Peyer's patch (tissue), 4 donors: ENCODE results near the gene FMO3.

Experiments used
- CTCF ChIP-seq, 6 experiments: fragments of 450-650 bp in 4 of 6; fragments of 200-600 bp in 2 of 6; sonication (generic) in 1 of 6; IDR thresholded peaks; one replicate each; pipeline ENCODE4 v1.5.1; 2017 to 2019; ENCODE audit warnings: antibody characterized with exemption in 6 of 6, mild to moderate bottlenecking in 3 of 6, moderate library complexity in 1 of 6
- POLR2A ChIP-seq, 2 donors: fragments of 450-650 bp; IDR thresholded peaks; one replicate each; pipeline ENCODE4 v1.5.1; 2017; ENCODE audit warnings: antibody characterized with exemption in 2 of 2, mild to moderate bottlenecking in 2 of 2, moderate library complexity in 2 of 2

GRCh38 chr1:171083222-171083621, 7.5 kb upstream of the FMO3 start:
- no peak for TF ChIP-seq POLR2A (IDR thresholded peaks at IDR 0.05)
- no peak for TF ChIP-seq CTCF (IDR thresholded peaks at IDR 0.05)
